Measurements from ENCODE around the gene THOC6. TPM values are rescaled to one million over a fixed set of nuclear protein-coding genes. Genes with fewer than 3 reads are reported as not detected.

The THOC6 gene
- total and polyA plus RNA-seq, 9 of the 15 experiments (the other 6 are each of a cell fraction or from before 2014, with no cell fraction given) = 2.5 to 65.4 (median 42.3) TPM

GRCh38 chr16:2980227-2981176 lies 43.3 kb upstream of the THOC6 start, which contains the start of gene PKMYT1 (continued):
- TF ChIP-seq ZNF408 (CRISPR knock-in tag; IDR thresholded peaks at IDR 0.05; ENCODE audit: low read depth) (no peak), ZNF668 (CRISPR knock-in tag; IDR thresholded peaks at IDR 0.05) (no peak), ZNF23 (CRISPR knock-in tag; IDR thresholded peaks at IDR 0.05) (no peak), RBM14 (IDR thresholded peaks at IDR 0.05; ENCODE audit: borderline replicate concordance, insufficient read depth, low read depth, low read length) (no peak), KDM2B (CRISPR knock-in tag; IDR thresholded peaks at IDR 0.05) (0 out of 2 replicates have a peak, but pooled peaks have one; percentile 5), SREBF1 (IDR thresholded peaks at IDR 0.05; ENCODE audit: borderline replicate concordance, low read depth, low read length) (no peak), CAMTA2 (CRISPR knock-in tag; conservative IDR thresholded peaks at IDR 0.05) (no peak), HDGF (IDR thresholded peaks at IDR 0.05) (peak; percentile 70; the same call in 1 of the 2 replicates), COPS2 (conservative IDR thresholded peaks at IDR 0.05) (no peak), NCOA1 (IDR thresholded peaks at IDR 0.05; ENCODE audit: low read depth) (0 out of 2 replicates have a peak, but pooled peaks have one; percentile 27), MEF2A (IDR thresholded peaks at IDR 0.05; ENCODE audit: control insufficient read depth, low read depth, low read length) (0 out of 2 replicates have a peak, but pooled peaks have one; percentile 43), TEAD4 (IDR thresholded peaks at IDR 0.05; ENCODE audit: low read length) (no peak), TEAD4 (CRISPR knock-in tag; IDR thresholded peaks at IDR 0.05; ENCODE audit: borderline replicate concordance) (no peak), ZNF57 (CRISPR knock-in tag; IDR thresholded peaks at IDR 0.05) (no peak), NONO (IDR thresholded peaks at IDR 0.05; ENCODE audit: low read depth in 2 of 2, low read length in 1 of 2) (peak in 1 of 2 experiments; percentile 58; a peak in 1 of 4 replicates), ZSCAN32 (CRISPR knock-in tag; IDR thresholded peaks at IDR 0.05) (no peak), ELF2 (CRISPR knock-in tag; IDR thresholded peaks at IDR 0.05) (no peak), U2AF2 (optimal IDR thresholded peaks at IDR 0.05; ENCODE audit: low read depth, low read length) (no peak), ZC3H11A (IDR thresholded peaks at IDR 0.05; ENCODE audit: low read depth, low read length) (no peak), NCOA6 (IDR thresholded peaks at IDR 0.05) (no peak)
- TF ChIP-seq, protein P1, sequence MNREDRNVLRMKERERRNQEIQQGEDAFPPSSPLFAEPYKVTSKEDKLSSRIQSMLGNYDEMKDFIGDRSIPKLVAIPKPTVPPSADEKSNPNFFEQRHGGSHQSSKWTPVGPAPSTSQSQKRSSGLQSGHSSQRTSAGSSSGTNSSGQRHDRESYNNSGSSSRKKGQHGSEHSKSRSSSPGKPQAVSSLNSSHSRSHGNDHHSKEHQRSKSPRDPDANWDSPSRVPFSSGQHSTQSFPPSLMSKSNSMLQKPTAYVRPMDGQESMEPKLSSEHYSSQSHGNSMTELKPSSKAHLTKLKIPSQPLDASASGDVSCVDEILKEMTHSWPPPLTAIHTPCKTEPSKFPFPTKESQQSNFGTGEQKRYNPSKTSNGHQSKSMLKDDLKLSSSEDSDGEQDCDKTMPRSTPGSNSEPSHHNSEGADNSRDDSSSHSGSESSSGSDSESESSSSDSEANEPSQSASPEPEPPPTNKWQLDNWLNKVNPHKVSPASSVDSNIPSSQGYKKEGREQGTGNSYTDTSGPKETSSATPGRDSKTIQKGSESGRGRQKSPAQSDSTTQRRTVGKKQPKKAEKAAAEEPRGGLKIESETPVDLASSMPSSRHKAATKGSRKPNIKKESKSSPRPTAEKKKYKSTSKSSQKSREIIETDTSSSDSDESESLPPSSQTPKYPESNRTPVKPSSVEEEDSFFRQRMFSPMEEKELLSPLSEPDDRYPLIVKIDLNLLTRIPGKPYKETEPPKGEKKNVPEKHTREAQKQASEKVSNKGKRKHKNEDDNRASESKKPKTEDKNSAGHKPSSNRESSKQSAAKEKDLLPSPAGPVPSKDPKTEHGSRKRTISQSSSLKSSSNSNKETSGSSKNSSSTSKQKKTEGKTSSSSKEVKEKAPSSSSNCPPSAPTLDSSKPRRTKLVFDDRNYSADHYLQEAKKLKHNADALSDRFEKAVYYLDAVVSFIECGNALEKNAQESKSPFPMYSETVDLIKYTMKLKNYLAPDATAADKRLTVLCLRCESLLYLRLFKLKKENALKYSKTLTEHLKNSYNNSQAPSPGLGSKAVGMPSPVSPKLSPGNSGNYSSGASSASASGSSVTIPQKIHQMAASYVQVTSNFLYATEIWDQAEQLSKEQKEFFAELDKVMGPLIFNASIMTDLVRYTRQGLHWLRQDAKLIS (CRISPR knock-in tag; IDR thresholded peaks at IDR 0.05) = no peak; the same call in 1 of the 2 replicates
- TF ChIP-seq, protein P2, sequence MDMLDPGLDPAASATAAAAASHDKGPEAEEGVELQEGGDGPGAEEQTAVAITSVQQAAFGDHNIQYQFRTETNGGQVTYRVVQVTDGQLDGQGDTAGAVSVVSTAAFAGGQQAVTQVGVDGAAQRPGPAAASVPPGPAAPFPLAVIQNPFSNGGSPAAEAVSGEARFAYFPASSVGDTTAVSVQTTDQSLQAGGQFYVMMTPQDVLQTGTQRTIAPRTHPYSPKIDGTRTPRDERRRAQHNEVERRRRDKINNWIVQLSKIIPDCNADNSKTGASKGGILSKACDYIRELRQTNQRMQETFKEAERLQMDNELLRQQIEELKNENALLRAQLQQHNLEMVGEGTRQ (CRISPR knock-in tag; IDR thresholded peaks at IDR 0.05) = no peak
- TF ChIP-seq, protein P3, sequence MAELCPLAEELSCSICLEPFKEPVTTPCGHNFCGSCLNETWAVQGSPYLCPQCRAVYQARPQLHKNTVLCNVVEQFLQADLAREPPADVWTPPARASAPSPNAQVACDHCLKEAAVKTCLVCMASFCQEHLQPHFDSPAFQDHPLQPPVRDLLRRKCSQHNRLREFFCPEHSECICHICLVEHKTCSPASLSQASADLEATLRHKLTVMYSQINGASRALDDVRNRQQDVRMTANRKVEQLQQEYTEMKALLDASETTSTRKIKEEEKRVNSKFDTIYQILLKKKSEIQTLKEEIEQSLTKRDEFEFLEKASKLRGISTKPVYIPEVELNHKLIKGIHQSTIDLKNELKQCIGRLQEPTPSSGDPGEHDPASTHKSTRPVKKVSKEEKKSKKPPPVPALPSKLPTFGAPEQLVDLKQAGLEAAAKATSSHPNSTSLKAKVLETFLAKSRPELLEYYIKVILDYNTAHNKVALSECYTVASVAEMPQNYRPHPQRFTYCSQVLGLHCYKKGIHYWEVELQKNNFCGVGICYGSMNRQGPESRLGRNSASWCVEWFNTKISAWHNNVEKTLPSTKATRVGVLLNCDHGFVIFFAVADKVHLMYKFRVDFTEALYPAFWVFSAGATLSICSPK (IDR thresholded peaks at IDR 0.05; ENCODE audit: borderline replicate concordance) = no peak

All from K562 (cell line).